Pancreas (tissue), 10 donors: ENCODE results near the gene MST1R. TPM values are rescaled to one million over a fixed set of nuclear protein-coding genes. Genes with fewer than 3 reads are reported as not detected.

ENCODE experiments used
- ATAC-seq, 4 donors: fragments of 200-7000 bp; cut with Tn5 transposase; one replicate each; pipeline versions ENCODE4 v1.8.0 to v1.9.1; 2020; ENCODE audit warnings: mild to moderate bottlenecking in 4 of 4, moderate library complexity in 4 of 4
- DNase-seq, 6 donors: peaks; one replicate each; pipeline ENCODE4 v3.0.0-alpha.2; 2020
- FAIRE-seq: peaks from 2 replicates; lab custom pipeline; 2012; peaks lifted over from hg19 to GRCh38; lab: Jason Lieb, UNC
- H3K27ac ChIP-seq, 4 donors: fragments of 200-600 bp; sonication (generic); 1 replicate in 3 of 4; 2 replicates in 1 of 4; pipeline versions ENCODE4 v1.5.0 to v1.8.0; 2020
- H3K27me3 ChIP-seq, 4 donors: fragments of 200-600 bp; one replicate each; pipeline ENCODE4 v1.8.0; 2021
- H3K36me3 ChIP-seq, 3 donors: fragments of 200-600 bp; sonication (generic) in 1 of 3; one replicate each; pipeline versions ENCODE4 v1.5.0 to v1.8.0; 2020 to 2021
- H3K4me1 ChIP-seq, 3 donors: fragments of 200-600 bp; one replicate each; pipeline ENCODE4 v1.8.0; 2021
- H3K4me3 ChIP-seq, 4 donors: fragments of 200-600 bp; sonication (generic) in 2 of 4; one replicate each; pipeline versions ENCODE4 v1.5.0 to v1.8.0; 2020 to 2021
- H3K9me3 ChIP-seq, 4 donors: fragments of 200-600 bp; one replicate each; pipeline ENCODE4 v1.8.0; 2021
- CTCF ChIP-seq, 4 donors: fragments of 200-600 bp; sonication (generic) in 3 of 4; IDR thresholded peaks; one replicate each; pipeline versions ENCODE4 v1.5.0 to v1.8.0; 2021; ENCODE audit warnings: antibody characterized with exemption in 4 of 4
- WGBS, 2 donors: extraction: QIAGEN DNeasy Blood & Tissue Kit; methylation state at CpG; one replicate each; pipeline ENCODE4 v1.1.7; 2013; 5-methylcytosine and 5-hydroxymethylcytosine counted together
- intact Hi-C, 3 donors: fragments of 100-400 bp; cut with DNase I; formaldehyde crosslinking; loops; one replicate each; pipeline versions ENCODE4 v1.11.1 to v1.14.2; 2022
- polyA plus RNA-seq, 2 donors: library from polyadenylated mRNA; stranded (reverse); fragments of 200-250 nt; gene quantifications; one replicate each; pipeline ENCODE4 v1.2.3, GENCODE V29; 2013
- total RNA-seq, 6 donors: library from RNA; stranded (reverse); fragmentation: NEBNext Ultra II Directional in 4 of 6; extraction: Animal tissue kit (Norgen Biotek cat#: 25700) in 4 of 6; gene quantifications; one replicate each; pipeline versions ENCODE4 v1.2.1 to v1.2.4, GENCODE V29; 2021 to 2023
- donor health status: healthy with polysubstance abuse.
- donor health status: DM: no; HTN: no; CAD: no; lungs with moderate emphysema.
- donor health status: DM: no; HTN: no; CAD: no.
- donor health status: control.
- donor health status: control.
- donor health status: Bipolar disorder and iron deficiency.
- donor health status: DM: yes; HTN: yes; CAD: no.
- donor health status: DM: no; HTN: no; CAD: no.
- donor health status: DM: no; HTN: no; CAD: no.
- donor health status: DM: yes; HTN: yes; CAD: no.

Gene MST1R
- total and polyA plus RNA-seq, 8 donors, result 4.9 to 14.7 (median 7.0) TPM

GRCh38 chr3:49845694-49846093 lies 58.0 kb downstream of the MST1R start:
- H3K27ac ChIP-seq, result no peak overlapping the region
- intact Hi-C loops, result loop anchor here in 1 of 3 donors (10.0 kb wide), 1 partner anchor 141 kb away; no protein-coding TSS in a partner anchor
- no peak for FAIRE-seq

GRCh38 chr3:49844464-49845183 lies 59.0 kb downstream of the MST1R start:
- no peak overlapping the region for H3K4me3 ChIP-seq
- 67 to 78% methylated on average over 5 of the region's 5 CpGs for WGBS, 2 donors
- H3K9me3 ChIP-seq, result no peaks in the 10 kb centered on the region
- no peaks in the 10 kb centered on the region for H3K27me3 ChIP-seq
- TF ChIP-seq CTCF (IDR thresholded peaks at IDR 0.05), result no peak
- peak in 3 of 4 donors; percentile 50 to 83 (median 53) for ATAC-seq
- H3K4me1 ChIP-seq, result no peaks in the 10 kb centered on the region
- intact Hi-C loops, result loop anchor here in 2 of 3 donors (5.0 to 10.0 kb wide), 3 partner anchors 37 to 142 kb away; no protein-coding TSS in a partner anchor
- H3K36me3 ChIP-seq, result no peaks in the 10 kb centered on the region
- FAIRE-seq, result no peak
- no peak for DNase-seq
- H3K27ac ChIP-seq, result no peak overlapping the region

More at GRCh38 chr3:49845694-49846093, 58.0 kb downstream of the MST1R start:
- Histone ChIP-seq H3K27me3 (no peaks in the 10 kb centered on the region), H3K4me1 (no peaks in the 10 kb centered on the region), H3K36me3 (no peaks in the 10 kb centered on the region), H3K4me3 (no peak overlapping the region), H3K9me3 (no peaks in the 10 kb centered on the region)
- ATAC-seq, result peak in 1 of 4 donors; percentile 43
- WGBS, 2 donors, result 69 to 74% methylated on average over 3 of the region's 3 CpGs
- DNase-seq, result no peak
- no peak for TF ChIP-seq CTCF (IDR thresholded peaks at IDR 0.05)

GRCh38 chr3:49842843-49843517 lies 60.7 kb downstream of the MST1R start:
- ATAC-seq (no peak), DNase-seq (no peak), FAIRE-seq (no peak)
- 81 to 95% methylated on average over 3 of the region's 3 CpGs for WGBS, 2 donors
- Histone ChIP-seq H3K4me1 (no peaks in the 10 kb centered on the region), H3K27ac (no peak overlapping the region), H3K36me3 (no peaks in the 10 kb centered on the region), H3K27me3 (no peaks in the 10 kb centered on the region), H3K9me3 (no peaks in the 10 kb centered on the region), H3K4me3 (no peak overlapping the region)
- no peak for TF ChIP-seq CTCF (IDR thresholded peaks at IDR 0.05)
- intact Hi-C loops, result loop anchor here in 2 of 3 donors (5.0 to 10.0 kb wide), 3 partner anchors 36 to 141 kb away; no protein-coding TSS in a partner anchor

GRCh38 chr3:49841806-49842205 lies 61.9 kb downstream of the MST1R start:
- H3K9me3 ChIP-seq, result no peaks in the 10 kb centered on the region
- DNase-seq (no peak), FAIRE-seq (no peak), ATAC-seq (no peak)
- TF ChIP-seq CTCF (IDR thresholded peaks at IDR 0.05), result no peak
- no peaks in the 10 kb centered on the region for H3K36me3 ChIP-seq
- no peak overlapping the region for H3K27ac ChIP-seq
- no peaks in the 10 kb centered on the region for H3K27me3 ChIP-seq
- WGBS, 2 donors, result 95 to 96% methylated on average over 7 of the region's 7 CpGs
- intact Hi-C loops, result loop anchor here in 2 of 3 donors (5.0 to 10.0 kb wide), 3 partner anchors 35 to 140 kb away; no protein-coding TSS in a partner anchor
- no peaks in the 10 kb centered on the region for H3K4me1 ChIP-seq
- H3K4me3 ChIP-seq, result no peak overlapping the region
